HG03457 (cell line): ENCODE data around the gene CCL18.
"Not testable (repeated sequence)": the region's sequence is repeated elsewhere in the genome, so short reads cannot be mapped to it uniquely, and the experiment has no call there.

Experiments
- ATAC-seq: cut with Tn5 transposase; IDR thresholded peaks from one replicate; pipeline ENCODE4 v1.9.1; 2021; ENCODE audit warnings: moderate number of reproducible peaks; ENCODE audit not compliant: unreplicated experiment

CCL18 gene

GRCh38 chr17:36070427-36070826 is 6.4 kb downstream of the CCL18 start:
- ATAC-seq, result no peak

DNA sequence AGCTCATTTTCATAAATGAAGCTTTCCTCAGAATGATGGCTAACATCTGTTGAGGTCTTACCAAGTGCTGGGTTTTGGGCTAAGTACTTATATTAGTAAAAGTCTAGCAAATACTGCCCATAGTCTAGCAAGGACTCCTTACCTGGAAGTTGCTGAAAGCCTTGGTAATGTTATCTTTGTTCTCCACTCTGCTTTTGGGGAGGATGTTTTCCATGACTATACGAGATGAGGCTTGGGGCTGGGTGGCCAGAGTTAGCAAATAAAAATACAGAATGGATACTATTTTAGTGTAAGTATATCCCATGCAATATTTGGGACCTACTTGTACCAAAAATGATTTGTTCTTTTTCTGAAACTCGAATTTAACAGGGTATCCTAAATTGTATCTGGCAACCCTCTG is 7.7 kb downstream of the CCL18 start:
- ATAC-seq, result no peak

DNA sequence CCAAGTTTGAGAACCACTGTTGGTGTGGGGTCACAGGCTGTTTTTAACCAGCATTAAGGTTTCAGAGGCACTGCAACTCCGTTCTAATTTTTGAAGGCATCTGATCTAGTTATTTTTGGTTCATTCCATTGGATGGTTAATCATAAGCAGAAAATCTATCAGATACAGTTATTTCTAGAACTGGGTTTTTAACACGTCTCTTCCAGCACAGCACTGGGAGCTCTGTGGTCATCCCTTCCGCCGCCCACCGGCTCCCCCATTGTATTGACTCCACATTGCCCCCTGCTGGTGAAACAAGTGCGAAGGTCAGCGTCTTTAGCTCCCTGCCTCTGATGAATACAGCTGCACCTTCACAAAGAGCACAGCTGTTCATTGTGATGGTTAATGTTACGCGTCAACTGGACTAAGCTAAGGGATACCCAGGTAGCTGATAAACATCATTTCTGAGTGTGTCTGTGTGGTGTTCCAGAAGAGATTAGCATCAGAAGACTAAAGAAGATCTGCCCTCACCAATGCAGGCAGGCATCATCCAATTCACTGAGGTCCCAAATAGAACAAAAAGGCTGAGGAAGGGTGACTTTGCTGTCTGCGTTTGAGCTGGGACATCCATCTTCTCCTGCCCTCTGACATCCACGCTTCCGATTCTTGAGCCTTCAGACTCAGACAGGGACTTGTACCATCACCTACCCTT is 8.5 kb downstream of the CCL18 start:
- no peak for ATAC-seq

- ATAC-seq, result no peak
Observed at GRCh38 chr17:36074365-36074764, 10.3 kb downstream of the CCL18 start.

DNA sequence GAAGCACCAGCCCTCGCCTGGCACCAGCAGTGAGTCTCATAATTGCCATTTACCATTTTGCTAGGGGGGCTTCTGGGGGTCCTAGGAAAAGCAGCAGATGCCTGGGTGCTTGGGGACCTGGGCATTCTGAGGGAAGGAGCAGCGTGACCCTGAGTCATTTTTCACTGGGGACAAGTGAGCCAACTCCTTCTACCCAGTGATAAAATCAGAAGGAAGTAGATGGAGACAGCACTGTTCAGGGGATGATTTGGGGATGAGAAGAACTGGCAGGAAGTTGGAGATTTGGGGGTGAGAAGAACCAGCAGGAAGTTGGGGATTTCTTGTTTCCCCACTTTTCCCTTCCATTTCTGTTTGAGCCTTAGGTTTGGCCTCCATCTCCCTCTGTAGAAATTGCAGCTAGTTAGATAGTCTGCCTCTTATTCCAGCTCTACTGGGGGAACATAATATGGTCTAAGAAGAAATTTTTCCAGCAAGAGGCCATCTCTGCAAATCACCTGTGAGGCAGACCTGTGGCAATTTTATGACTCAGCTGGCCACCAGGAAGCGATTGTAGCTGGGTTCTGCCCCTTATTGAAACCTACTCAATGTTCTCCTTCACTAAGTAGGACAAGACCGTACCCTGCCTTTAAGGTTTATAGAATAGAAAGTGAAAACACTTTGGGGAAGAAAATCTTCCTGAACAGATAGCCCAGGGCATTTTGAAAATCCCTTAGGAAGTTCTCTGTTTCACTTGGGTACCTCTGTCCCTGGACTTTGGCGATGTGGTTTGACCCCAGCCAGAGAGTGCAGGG is 17.8 kb downstream of the CCL18 start:
- not testable (repeated sequence) for ATAC-seq

DNA sequence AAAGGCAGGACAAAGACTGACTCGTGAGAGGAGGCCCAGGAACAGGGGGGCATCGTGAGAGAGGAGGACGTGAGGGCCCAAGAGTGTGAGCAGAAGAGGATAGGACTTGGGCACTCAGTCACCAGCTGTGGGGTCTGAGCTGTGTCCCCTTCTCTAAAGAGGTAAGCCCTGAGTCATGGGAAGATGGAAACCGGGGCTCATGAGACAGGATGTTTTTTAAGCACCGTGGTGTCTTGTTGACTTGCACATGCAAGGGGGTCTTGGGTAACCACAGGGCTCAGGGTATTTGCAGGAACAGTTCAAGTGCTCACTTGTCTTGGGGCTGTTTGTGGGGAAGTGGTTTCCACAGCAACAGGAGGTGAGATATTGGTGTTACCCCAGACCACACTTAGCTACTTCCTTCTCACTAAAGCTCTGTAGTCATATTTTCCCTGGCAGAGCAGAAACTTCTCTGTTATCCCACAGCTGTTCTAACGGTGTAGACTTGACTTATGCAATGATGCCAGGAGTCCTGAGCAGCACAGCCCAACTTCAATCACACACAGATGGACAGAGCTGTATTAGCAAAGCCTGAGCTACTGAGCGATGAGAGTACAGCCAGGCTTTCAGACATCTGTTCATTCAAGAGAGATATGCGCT is 18.5 kb downstream of the CCL18 start:
- not testable (repeated sequence) for ATAC-seq

- ATAC-seq, result not testable (repeated sequence)
Observed at GRCh38 chr17:36083691-36084090, 19.6 kb downstream of the CCL18 start.

DNA sequence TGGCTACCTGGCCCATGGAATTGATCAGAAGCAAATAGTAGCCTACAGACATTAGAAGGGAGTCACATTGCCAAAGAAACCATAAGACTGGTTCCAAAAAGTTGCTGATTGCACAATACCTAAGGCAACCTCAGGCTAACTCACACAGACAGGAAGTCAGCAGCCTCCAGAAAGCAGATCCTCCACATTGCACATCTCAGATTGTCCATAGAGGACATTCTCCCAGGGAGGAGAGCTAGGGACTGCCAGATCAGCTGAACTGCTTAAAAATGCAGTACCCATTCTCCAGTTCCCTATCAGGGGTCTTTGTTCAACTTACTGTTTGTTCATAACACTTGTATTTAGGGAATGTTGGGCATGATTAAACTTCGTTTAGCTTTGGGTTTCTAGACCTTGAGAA is 21.7 kb downstream of the CCL18 start:
- ATAC-seq, result no peak

GRCh38 chr17:36086791-36087190 is 22.7 kb downstream of the CCL18 start:
- no peak for ATAC-seq

- ATAC-seq, result not testable (repeated sequence)
Observed at GRCh38 chr17:36087471-36087870, 23.4 kb downstream of the CCL18 start.

GRCh38 chr17:36087897-36088572 is 24.0 kb downstream of the CCL18 start:
- ATAC-seq, result not testable (repeated sequence)

GRCh38 chr17:36088670-36089338 is 24.7 kb downstream of the CCL18 start:
- no peak for ATAC-seq

- no peak for ATAC-seq
Observed at GRCh38 chr17:36089339-36089865, 25.3 kb downstream of the CCL18 start.

DNA sequence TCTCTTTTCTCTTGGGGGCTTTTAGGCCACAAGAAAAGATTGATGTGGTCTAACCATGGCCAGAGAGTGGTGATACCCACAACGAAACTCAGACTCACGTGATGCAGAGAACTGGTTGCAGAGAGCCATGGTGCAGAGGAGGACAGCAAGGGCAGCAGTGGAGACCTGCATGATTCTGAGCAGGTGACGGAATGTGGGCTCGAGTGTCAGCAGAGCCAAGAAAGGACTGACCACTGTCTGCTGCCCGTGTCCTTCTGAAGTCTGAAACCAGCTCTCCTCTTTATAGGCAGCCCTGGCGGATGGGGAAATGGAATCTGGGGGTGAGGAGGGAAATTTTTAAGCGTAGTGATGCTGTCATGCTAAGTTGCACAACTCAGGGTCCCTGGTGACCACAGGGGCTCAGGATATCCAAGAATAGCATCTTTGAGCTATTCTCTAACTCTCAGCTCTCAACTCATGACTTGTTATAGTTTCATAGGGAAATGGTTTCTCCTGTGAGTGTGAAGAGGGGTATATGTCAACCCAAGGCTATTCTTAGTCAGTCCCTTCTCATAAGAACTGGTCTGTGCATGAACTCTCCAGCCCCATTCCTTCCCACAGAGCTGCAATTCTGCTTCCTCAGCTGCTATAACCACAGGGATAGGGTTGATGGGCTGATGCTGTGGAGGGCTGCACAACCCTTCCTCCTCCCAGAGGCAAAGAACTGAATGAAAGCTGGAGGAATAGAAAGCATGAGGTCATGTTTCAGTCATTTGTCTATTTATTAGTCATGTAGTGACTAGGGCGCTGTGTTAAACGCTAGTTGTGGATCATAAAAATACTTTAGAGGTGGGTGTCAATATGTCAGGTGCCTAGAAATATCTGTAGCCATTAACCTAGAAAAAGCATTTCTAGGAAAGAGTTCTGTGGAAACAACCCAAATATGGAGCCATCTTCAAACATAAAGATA is 26.1 kb downstream of the CCL18 start, which contains the start of gene CCL3:
TSS of gene CCL3 (minus strand) at position 256 of the 949 bp plus-strand sequence. CDS start at position 171, 85 bp downstream.
- ATAC-seq, result peak; percentile 49

GRCh38 chr17:36092230-36092629 is 28.2 kb downstream of the CCL18 start:
- no peak for ATAC-seq

- ATAC-seq, result not testable (repeated sequence)
Observed at GRCh38 chr17:36092715-36093114, 28.6 kb downstream of the CCL18 start.

- ATAC-seq, result no peak
Observed at GRCh38 chr17:36094232-36094631, 30.2 kb downstream of the CCL18 start.

- ATAC-seq, result no peak
Observed at GRCh38 chr17:36094746-36095145, 30.7 kb downstream of the CCL18 start.

GRCh38 chr17:36095992-36096391 is 31.9 kb downstream of the CCL18 start:
- ATAC-seq, result no peak
